22Rv1 (cell line): ENCODE measurements around the gene ITGA8.
"Not testable (repeated sequence)": the region's sequence is repeated elsewhere in the genome, so short reads cannot be mapped to it uniquely, and the experiment has no call there.

ENCODE experiments used
- CTCF ChIP-seq: fragments of 450-650 bp; IDR thresholded peaks from 2 replicates; pipeline ENCODE4 v1.5.1; 2017; ENCODE audit warnings: mild to moderate bottlenecking
- ZFX ChIP-seq: fragments of 450-650 bp; IDR thresholded peaks from 2 replicates; pipeline ENCODE4 v1.6.1; 2017; ENCODE audit warnings: antibody characterized with exemption, borderline replicate concordance

GRCh38 chr10:15557168-15557567 lies 162.6 kb downstream of the ITGA8 start:
- TF ChIP-seq CTCF, ZFX: not testable (repeated sequence)
